Psoas muscle (tissue), 8 donors: ENCODE data around the gene ITLN1. TPM values are rescaled to one million over a fixed set of nuclear protein-coding genes. Genes with fewer than 3 reads are reported as not detected.

Source experiments
- ATAC-seq, 4 donors: fragments of 200-7000 bp; cut with Tn5 transposase; one replicate each; pipeline ENCODE4 v1.9.1; 2020; ENCODE audit warnings: moderate library complexity in 3 of 4, mild to moderate bottlenecking in 2 of 4
- DNase-seq, 2 donors: peaks; one replicate each; pipeline ENCODE4 v3.0.0-alpha.2; 2020
- H3K27ac ChIP-seq: fragments of 200-600 bp; one replicate; pipeline ENCODE4 v1.8.0; 2022
- H3K27me3 ChIP-seq, 3 donors: fragments of 200-600 bp in 1 of 3; one replicate each; pipeline versions ENCODE4 v1.6.1 to v1.8.0; 2013 to 2022; ENCODE audit warnings: low read length in 2 of 3, mild to moderate bottlenecking in 2 of 3, moderate library complexity in 1 of 3; ENCODE audit not compliant: insufficient read depth in 3 of 3
- H3K36me3 ChIP-seq, 2 donors: fragments of 200-600 bp in 1 of 2; one replicate each; pipeline versions ENCODE4 v1.6.1 to v1.8.0; 2013 to 2022; ENCODE audit warnings: low read depth in 1 of 2, mild to moderate bottlenecking in 1 of 2, moderate library complexity in 1 of 2; ENCODE audit not compliant: insufficient read depth in 1 of 2
- H3K4me1 ChIP-seq: fragments of 200-600 bp; one replicate; pipeline ENCODE4 v1.8.0; 2022
- H3K4me3 ChIP-seq: fragments of 200-600 bp; one replicate; pipeline ENCODE4 v1.8.0; 2022; ENCODE audit warnings: mild to moderate bottlenecking
- H3K9me3 ChIP-seq: fragments of 200-600 bp; one replicate; pipeline ENCODE4 v1.8.0; 2022
- WGBS, 3 donors: extraction: QIAGEN DNeasy Blood & Tissue Kit; methylation state at CpG; one replicate each; pipeline versions ENCODE4 v1.1.6 to v1.1.7; 2013; 5-methylcytosine and 5-hydroxymethylcytosine counted together
- intact Hi-C, 2 donors: fragments of 100-400 bp; cut with DNase I; formaldehyde crosslinking; loops; one replicate each; pipeline versions ENCODE4 v1.11.0 to v1.14.2; 2022
- polyA plus RNA-seq, 3 donors: library from polyadenylated mRNA; stranded (reverse); fragments of 200-250 nt; gene quantifications; one replicate each; pipeline ENCODE4 v1.2.3, GENCODE V29; 2013
- total RNA-seq, 4 donors: library from RNA; stranded (reverse); fragmentation: NEBNext Ultra II Directional in 2 of 4; extraction: Animal tissue kit (Norgen Biotek cat#: 25700) in 2 of 4; gene quantifications; one replicate each; pipeline versions ENCODE4 v1.2.1 to v1.2.4, GENCODE V29; 2021 to 2023
- TF ChIP-seq, protein P1 (sequence below): fragments of 200-600 bp; IDR thresholded peaks from one replicate; pipeline ENCODE4 v1.8.0; 2022; ENCODE audit warnings: antibody characterized with exemption
- donor health status: healthy with polysubstance abuse.
- donor health status: DM: no; HTN: no; CAD: no; lungs with moderate emphysema.
- donor health status: Bipolar disorder and iron deficiency.
- donor health status: healthy.
- donor health status: DM: yes; HTN: yes; CAD: no.
- donor health status: DM: no; HTN: no; CAD: no.
- donor health status: DM: no; HTN: no; CAD: no.
- donor health status: DM: yes; HTN: yes; CAD: no.

ITLN1 gene
- total and polyA plus RNA-seq, 7 donors: 0.09 to 2.6 (median 0.74) TPM; not detected in 1

DNA sequence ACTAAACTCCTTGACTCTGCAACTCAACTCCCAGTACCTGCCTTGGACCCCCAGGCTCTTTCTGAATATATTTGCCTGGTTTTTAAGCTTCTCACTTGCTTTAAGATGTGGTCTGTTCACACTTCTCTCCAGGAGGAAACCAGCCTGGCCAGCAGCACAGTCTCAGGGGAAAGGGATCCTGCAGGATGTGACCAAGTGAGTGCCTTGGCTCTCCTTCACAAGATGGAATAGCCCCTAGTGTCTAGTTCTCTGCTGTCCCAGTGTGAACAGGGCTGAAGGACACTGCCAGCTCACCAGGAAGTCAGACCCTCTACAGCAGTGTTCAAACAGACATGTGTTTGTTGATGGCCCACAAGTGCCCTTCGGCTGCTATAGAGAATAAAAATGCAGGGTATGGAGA is 55.2 kb downstream of the ITLN1 start:
- Histone ChIP-seq H3K4me3 (no peak overlapping the region), H3K27ac (no peak overlapping the region), H3K36me3 (no peaks in the 10 kb centered on the region), H3K4me1 (no peaks in the 10 kb centered on the region), H3K9me3 (no peaks in the 10 kb centered on the region), H3K27me3 (no peaks in the 10 kb centered on the region)
- TF ChIP-seq, protein P1, sequence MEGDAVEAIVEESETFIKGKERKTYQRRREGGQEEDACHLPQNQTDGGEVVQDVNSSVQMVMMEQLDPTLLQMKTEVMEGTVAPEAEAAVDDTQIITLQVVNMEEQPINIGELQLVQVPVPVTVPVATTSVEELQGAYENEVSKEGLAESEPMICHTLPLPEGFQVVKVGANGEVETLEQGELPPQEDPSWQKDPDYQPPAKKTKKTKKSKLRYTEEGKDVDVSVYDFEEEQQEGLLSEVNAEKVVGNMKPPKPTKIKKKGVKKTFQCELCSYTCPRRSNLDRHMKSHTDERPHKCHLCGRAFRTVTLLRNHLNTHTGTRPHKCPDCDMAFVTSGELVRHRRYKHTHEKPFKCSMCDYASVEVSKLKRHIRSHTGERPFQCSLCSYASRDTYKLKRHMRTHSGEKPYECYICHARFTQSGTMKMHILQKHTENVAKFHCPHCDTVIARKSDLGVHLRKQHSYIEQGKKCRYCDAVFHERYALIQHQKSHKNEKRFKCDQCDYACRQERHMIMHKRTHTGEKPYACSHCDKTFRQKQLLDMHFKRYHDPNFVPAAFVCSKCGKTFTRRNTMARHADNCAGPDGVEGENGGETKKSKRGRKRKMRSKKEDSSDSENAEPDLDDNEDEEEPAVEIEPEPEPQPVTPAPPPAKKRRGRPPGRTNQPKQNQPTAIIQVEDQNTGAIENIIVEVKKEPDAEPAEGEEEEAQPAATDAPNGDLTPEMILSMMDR: no peak
- intact Hi-C loops: loop anchor here (10.0 kb wide), 2 partner anchors 125 to 265 kb away; partner anchors contain the start of genes ITLN2 (in 1 of the 2) and KLHDC9 (in 1 of the 2)
- WGBS, 3 donors: 76 to 87% (median 83%) methylated on average over 1 of the region's 1 CpG
- ATAC-seq (no peak), DNase-seq (no peak)

DNA sequence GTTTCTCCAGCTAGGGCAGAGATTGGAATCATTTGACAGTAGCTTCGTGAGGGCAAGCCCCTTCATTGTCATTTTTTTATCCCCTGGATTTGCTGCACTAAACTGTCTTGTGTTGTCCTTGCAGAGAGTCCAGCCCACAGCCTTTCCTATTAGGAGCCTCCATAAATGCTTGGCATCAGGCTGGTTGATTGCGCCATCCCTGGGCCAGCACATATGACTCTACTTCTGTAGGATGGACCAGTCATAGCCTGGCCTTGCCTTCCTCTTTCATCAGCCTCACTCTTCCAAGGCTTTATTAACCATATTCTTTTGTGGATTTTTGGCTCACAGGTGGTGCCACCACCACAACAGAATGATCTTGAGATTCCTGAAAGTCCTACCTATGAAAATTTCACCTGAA is 57.6 kb downstream of the ITLN1 start:
- intact Hi-C loops: no loop called here
- WGBS, 3 donors: 75 to 85% (median 79%) methylated on average over 2 of the region's 2 CpGs
- ATAC-seq: no peak
- TF ChIP-seq, protein P1: no peak
- H3K27ac ChIP-seq: no peak overlapping the region
- DNase-seq: no peak
- no peaks in the 10 kb centered on the region for H3K27me3 ChIP-seq
- H3K4me1 ChIP-seq: no peaks in the 10 kb centered on the region
- no peak overlapping the region for H3K4me3 ChIP-seq
- H3K36me3 ChIP-seq: no peaks in the 10 kb centered on the region
- H3K9me3 ChIP-seq: no peaks in the 10 kb centered on the region

DNA sequence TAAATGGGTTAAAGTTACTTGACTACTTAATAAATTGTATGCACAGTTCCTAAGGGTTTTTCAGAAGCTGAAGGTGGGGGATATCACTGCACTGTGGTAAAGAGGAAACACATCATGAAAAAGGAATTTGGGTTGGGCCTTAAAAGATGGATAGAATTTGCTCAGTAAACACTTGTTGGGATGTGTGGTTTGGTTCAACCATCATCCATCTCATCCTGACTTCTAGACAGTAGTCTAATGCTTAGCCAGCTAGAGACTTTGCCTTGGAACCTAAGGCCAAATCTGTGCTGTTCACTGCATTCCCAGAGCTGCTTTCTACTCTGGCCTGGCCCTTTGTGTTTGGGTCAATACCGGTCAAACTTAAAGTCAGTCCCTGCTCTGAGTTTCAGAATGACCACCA is 58.4 kb downstream of the ITLN1 start:
- TF ChIP-seq, protein P1: no peak
- DNase-seq (no peak), ATAC-seq (no peak)
- WGBS, 3 donors: 72 to 97% (median 84%) methylated on average over 1 of the region's 1 CpG
- Histone ChIP-seq H3K36me3 (no peaks in the 10 kb centered on the region), H3K4me3 (no peak overlapping the region), H3K27me3 (no peaks in the 10 kb centered on the region), H3K4me1 (no peaks in the 10 kb centered on the region), H3K27ac (no peak overlapping the region), H3K9me3 (no peaks in the 10 kb centered on the region)
- intact Hi-C loops: no loop called here

Other genes starting within 250 kb of the ITLN1 start
- under 1 TPM; 0.06 to 0.27 (median 0.10) TPM for gene SLAMF1, start 238.1 kb downstream of the ITLN1 start, total RNA-seq
- gene SLAMF1, start 238.1 kb downstream of the ITLN1 start, polyA plus RNA-seq: under 1 TPM; 0.03 to 0.30 (median 0.04) TPM
- 1 to 10 TPM in 2 of 4 donors, under 1 TPM in 2; 0.76 to 1.7 (median 1.1) TPM for gene CD48, start 173.4 kb downstream of the ITLN1 start, total RNA-seq
- under 1 TPM; 0.35 to 1.00 (median 0.91) TPM for gene CD48, start 173.4 kb downstream of the ITLN1 start, polyA plus RNA-seq
- gene SLAMF7, start 145.9 kb downstream of the ITLN1 start, total RNA-seq: under 1 TPM; 0.08 to 0.79 (median 0.73) TPM
- gene SLAMF7, start 145.9 kb downstream of the ITLN1 start, polyA plus RNA-seq: under 1 TPM in 2 of 3 donors, not detected in 1; 0.06 to 0.07 TPM
- under 1 TPM in 3 of 4 donors, not detected in 1; 0.27 to 0.49 (median 0.38) TPM for gene LY9, start 89.0 kb downstream of the ITLN1 start, total RNA-seq
- gene LY9, start 89.0 kb downstream of the ITLN1 start, polyA plus RNA-seq: under 1 TPM in 2 of 3 donors, not detected in 1; 0.06 to 0.10 TPM
- gene CD244, start 22.3 kb downstream of the ITLN1 start, total RNA-seq: under 1 TPM in 2 of 4 donors, not detected in 2; 0.12 to 0.63 TPM
- under 1 TPM in 2 of 3 donors, not detected in 1; 0.03 to 0.05 TPM for gene CD244, start 22.3 kb downstream of the ITLN1 start, polyA plus RNA-seq
- not detected for gene ITLN2, start 69.6 kb upstream of the ITLN1 start, total RNA-seq
- not detected for gene ITLN2, start 69.6 kb upstream of the ITLN1 start, polyA plus RNA-seq
- 10 to 100 TPM in 1 of 4 donors, 1 to 10 TPM in 3; 5.1 to 13.8 (median 8.6) TPM for gene F11R, start 136.0 kb upstream of the ITLN1 start, total RNA-seq
- 1 to 10 TPM; 2.9 to 5.2 (median 3.6) TPM for gene F11R, start 136.0 kb upstream of the ITLN1 start, polyA plus RNA-seq
- 10 to 100 TPM in 2 of 4 donors, 1 to 10 TPM in 2; 2.5 to 33.9 (median 8.2) TPM for gene TSTD1, start 153.8 kb upstream of the ITLN1 start, total RNA-seq
- gene TSTD1, start 153.8 kb upstream of the ITLN1 start, polyA plus RNA-seq: 10 to 100 TPM in 2 of 3 donors, 1 to 10 TPM in 1; 9.3 to 20.5 (median 10.4) TPM
- 10 to 100 TPM; 29.8 to 50.6 (median 37.3) TPM for gene USF1, start 160.8 kb upstream of the ITLN1 start, total RNA-seq
- 10 to 100 TPM; 40.0 to 68.1 (median 58.8) TPM for gene USF1, start 160.8 kb upstream of the ITLN1 start, polyA plus RNA-seq
- gene ARHGAP30, start 184.7 kb upstream of the ITLN1 start, total RNA-seq: 1 to 10 TPM; 1.6 to 3.3 (median 1.8) TPM
- under 1 TPM; 0.44 to 0.73 (median 0.47) TPM for gene ARHGAP30, start 184.7 kb upstream of the ITLN1 start, polyA plus RNA-seq
- gene NECTIN4, start 204.4 kb upstream of the ITLN1 start, total RNA-seq: not detected
- under 1 TPM in 2 of 3 donors, not detected in 1; 0.01 to 0.03 TPM for gene NECTIN4, start 204.4 kb upstream of the ITLN1 start, polyA plus RNA-seq
- 1 to 10 TPM; 1.4 to 5.9 (median 3.5) TPM for gene KLHDC9, start 213.2 kb upstream of the ITLN1 start, total RNA-seq
- gene KLHDC9, start 213.2 kb upstream of the ITLN1 start, polyA plus RNA-seq: 1 to 10 TPM in 2 of 3 donors, under 1 TPM in 1; 0.34 to 2.7 (median 1.8) TPM
- gene PFDN2, start 232.9 kb upstream of the ITLN1 start, total RNA-seq: 100 to 1,000 TPM in 3 of 4 donors, 10 to 100 TPM in 1; 60.2 to 144 (median 124) TPM
- 100 to 1,000 TPM; 191 to 759 (median 235) TPM for gene PFDN2, start 232.9 kb upstream of the ITLN1 start, polyA plus RNA-seq
- gene NIT1, start 232.9 kb upstream of the ITLN1 start, total RNA-seq: 10 to 100 TPM; 20.1 to 43.8 (median 28.5) TPM
- 10 to 100 TPM; 24.0 to 39.9 (median 30.7) TPM for gene NIT1, start 232.9 kb upstream of the ITLN1 start, polyA plus RNA-seq
- gene DEDD, start 247.5 kb upstream of the ITLN1 start, total RNA-seq: 10 to 100 TPM; 30.4 to 70.8 (median 51.5) TPM
- 10 to 100 TPM; 45.8 to 65.4 (median 63.5) TPM for gene DEDD, start 247.5 kb upstream of the ITLN1 start, polyA plus RNA-seq